HUES6 (cell line): ENCODE measurements around the gene CIDEA.
A peak's percentile ranks its signal among the peaks of the same experiment; 100 is the strongest.

Source experiments
- H3K27ac ChIP-seq: 2 replicates; pipeline ENCODE4 v1.7.0; 2013; ENCODE audit warnings: low read depth, mild to moderate bottlenecking, low read length, inconsistent platforms
- H3K27me3 ChIP-seq: 2 replicates; pipeline ENCODE4 v1.6.1; 2013; ENCODE audit warnings: low read length; ENCODE audit not compliant: control insufficient read depth, insufficient read depth
- H3K36me3 ChIP-seq: 2 replicates; pipeline ENCODE4 v1.6.1; 2013; ENCODE audit warnings: low read length; ENCODE audit not compliant: control insufficient read depth, insufficient read depth
- H3K4me1 ChIP-seq: 2 replicates; pipeline ENCODE4 v1.6.1; 2013; ENCODE audit warnings: low read length; ENCODE audit not compliant: control insufficient read depth, insufficient read depth
- H3K4me3 ChIP-seq: 2 replicates; pipeline ENCODE4 v1.5.1; 2013; ENCODE audit warnings: low read depth, low read length
- H3K9ac ChIP-seq: one replicate; pipeline ENCODE4 v1.6.1; 2013; ENCODE audit warnings: mild to moderate bottlenecking, low read length
- H3K9me3 ChIP-seq: 2 replicates; pipeline ENCODE4 v1.6.1; 2013; ENCODE audit warnings: low read depth, low read length; ENCODE audit not compliant: control insufficient read depth, insufficient read depth

Gene CIDEA

DNA sequence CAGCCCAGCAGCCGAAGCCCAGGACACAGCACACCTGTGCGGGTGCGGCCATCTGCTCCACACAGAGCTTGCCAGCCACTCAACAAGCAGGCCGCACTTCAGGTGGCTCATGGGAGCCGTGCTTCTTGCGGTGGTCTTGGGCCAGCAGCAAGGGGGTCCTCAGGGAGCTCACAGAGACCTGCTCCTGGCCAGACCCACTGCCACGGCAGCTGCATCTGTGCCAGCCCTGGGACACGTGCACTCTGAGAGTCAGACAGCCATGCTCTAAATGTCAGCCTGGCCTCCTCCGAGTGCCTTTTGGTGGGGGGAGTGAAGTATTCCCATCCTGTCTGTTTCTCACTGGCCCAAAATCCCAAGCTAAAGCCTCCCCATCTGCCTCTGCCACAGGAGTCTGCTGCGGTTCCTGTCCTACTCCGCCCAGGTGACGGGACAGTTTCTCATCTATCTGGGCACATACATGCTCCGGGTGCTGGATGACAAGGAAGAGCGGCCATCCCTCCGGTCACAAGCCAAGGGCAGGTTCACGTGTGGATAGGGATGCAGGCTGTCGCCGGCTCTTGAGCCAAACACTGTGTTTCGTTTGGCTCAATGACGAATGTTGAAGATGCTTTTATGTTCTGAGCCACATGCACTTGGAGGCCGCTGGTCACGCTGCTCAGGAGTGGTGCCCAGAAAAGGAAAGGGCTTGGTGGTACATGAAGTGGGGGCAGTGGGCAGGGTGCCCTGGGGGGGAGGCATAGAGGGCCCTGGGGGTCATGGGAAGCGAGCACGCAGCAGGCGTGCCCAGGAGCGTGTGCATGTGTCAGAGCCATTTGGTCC is 22.8 kb downstream of the CIDEA start:
- Histone ChIP-seq H3K36me3 (no peaks in the 10 kb centered on the region), H3K9ac (no peak overlapping the region), H3K9me3 (no peaks in the 10 kb centered on the region), H3K4me1 (peaks cover 29% of the 10 kb centered on the region), H3K4me3 (no peak overlapping the region), H3K27me3 (no peaks in the 10 kb centered on the region), H3K27ac (no peak overlapping the region)

DNA sequence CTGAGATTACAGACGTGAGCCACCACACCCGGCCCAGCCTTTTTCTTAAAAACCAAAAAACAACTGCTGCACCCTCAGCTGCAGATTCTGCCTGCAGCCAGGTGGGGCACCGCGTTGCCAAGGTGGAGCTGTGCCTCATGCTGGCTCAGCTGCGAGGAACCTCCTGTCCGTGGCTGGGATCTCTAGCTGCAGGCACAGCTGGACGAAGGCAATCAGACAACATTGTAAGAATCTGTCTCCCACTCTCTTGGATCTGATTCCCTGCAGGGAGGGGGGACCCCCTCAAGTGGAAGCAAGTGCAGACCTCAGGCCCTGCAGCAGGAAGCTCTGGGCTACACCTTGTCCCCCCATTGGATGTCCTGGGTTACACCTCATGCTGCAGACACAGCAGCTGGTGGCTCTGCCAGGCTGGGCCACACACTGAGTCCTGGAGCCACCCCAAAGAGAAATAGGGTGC is 24.1 kb downstream of the CIDEA start:
- peak overlapping the region; percentile 89; the same call in 1 of the 2 replicates for H3K27ac ChIP-seq
- peak overlapping the region; percentile 87 for H3K9ac ChIP-seq

DNA sequence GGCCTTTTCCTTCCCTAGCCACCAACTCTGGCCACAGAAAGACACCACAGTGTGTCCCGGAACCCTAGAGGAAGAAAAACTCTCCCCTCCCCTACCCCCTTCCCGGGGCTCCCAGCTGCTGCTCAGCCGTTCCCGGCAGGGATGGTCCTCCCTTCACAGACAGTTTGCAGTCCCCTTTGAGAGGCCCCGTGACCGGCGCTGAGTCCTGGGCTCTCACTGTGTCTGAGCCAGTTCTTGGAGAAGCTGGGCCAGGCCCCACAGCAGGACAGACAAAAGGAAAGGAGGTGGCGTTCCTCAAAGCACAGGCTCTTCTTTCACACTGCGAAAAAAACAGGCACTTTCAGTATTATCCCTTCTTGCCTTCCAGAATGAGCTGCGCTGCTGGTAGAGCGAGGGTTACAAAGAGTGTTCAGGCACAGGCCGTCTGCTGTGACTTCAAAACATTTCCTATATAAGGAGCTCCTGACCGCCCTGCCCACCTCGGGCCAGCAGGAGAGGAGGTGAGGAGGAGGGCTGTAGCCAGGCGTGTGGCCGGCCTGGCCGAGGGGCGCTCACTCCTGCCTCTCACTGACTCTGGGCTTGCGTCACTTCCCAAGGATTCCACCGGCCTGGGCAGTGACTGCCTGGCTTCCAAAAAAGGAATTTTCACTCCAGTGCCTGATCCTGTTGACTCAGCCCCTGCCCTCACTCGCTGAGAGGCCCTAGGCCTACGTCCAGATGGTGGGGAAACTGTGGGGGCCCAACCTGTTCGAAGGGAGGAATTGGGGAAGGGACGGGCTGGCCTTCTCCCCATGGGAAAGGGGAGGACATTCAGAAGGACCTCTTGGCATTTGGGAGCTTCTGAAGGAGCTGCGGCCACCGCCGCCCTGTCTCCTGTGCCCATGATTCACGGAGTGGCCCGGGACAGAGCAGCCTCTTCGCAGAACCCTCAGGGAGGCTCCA is 24.9 kb downstream of the CIDEA start:
- Histone ChIP-seq H3K9me3 (no peaks in the 10 kb centered on the region), H3K4me3 (peak overlapping the region; percentile 30; the same call in 1 of the 2 replicates), H3K27me3 (no peaks in the 10 kb centered on the region), H3K27ac (peak overlapping the region; percentile 89), H3K36me3 (no peaks in the 10 kb centered on the region), H3K9ac (peak overlapping the region; percentile 87), H3K4me1 (peaks cover 23% of the 10 kb centered on the region)

More for the DNA sequence above, 24.1 kb downstream of the CIDEA start:
- no peak overlapping the region for H3K4me3 ChIP-seq
- H3K27me3 ChIP-seq = no peaks in the 10 kb centered on the region
- H3K36me3 ChIP-seq = no peaks in the 10 kb centered on the region
- peaks cover 29% of the 10 kb centered on the region for H3K4me1 ChIP-seq
- no peaks in the 10 kb centered on the region for H3K9me3 ChIP-seq

DNA sequence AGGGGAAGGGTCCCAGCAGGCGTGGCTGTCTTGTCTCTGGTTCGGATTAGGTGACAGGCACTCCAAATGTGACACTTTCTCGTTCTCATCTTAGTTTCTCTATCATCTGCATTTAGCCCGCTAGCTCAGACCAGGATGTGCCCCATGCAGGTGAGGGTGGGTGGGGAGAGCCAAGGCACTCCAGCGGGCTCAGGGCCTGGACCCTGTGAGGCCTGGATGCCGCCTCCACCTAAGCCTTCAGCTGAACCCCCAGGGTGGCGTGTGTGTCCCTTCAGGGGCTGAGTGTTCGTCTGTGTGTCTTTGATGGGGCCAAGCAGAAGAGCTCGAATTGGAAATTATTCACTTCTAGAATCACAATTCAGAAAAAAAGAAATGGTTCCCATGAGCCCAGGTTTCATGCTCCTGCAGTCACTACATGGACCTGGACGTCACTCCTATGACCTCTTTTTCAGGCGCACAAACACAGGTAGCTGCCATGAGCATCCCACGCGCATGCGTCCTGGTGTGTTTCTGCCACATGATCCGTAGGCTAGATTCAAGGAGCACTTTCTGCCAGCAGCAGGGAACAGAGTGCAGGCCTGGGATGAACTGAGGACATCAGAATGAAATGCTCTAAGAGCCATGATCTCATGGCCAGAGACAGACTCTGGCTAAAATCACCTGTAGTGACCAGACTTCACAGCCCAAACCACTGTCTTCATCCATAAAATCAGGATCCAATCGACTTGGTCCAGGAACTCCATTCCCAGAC is 25.8 kb downstream of the CIDEA start:
- H3K4me3 ChIP-seq = no peak overlapping the region
- no peaks in the 10 kb centered on the region for H3K9me3 ChIP-seq
- H3K4me1 ChIP-seq = peaks cover 22% of the 10 kb centered on the region
- H3K27ac ChIP-seq = peak overlapping the region; percentile 89; the same call in 1 of the 2 replicates
- H3K27me3 ChIP-seq = no peaks in the 10 kb centered on the region
- H3K9ac ChIP-seq = peak overlapping the region; percentile 87
- no peaks in the 10 kb centered on the region for H3K36me3 ChIP-seq

DNA sequence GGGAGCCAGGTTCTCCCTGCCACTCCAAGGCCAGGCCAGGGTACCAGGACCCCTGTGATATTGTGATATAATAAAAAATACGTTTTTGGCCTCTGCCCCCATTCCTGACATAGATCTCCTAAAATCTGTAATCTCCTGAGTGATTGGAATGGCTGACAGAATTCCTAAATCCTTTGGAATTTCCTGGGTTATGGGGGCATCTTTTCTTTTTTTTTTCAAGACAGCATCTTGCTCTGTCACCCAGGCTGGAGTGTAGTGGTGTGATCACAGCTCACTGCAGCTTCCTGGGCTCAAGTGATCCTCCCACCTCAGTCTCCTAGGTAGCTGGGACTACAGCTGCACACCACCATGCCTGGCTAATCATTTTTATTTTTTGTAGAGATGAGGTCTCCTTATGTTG is 27.7 kb downstream of the CIDEA start:
- no peak overlapping the region for H3K27ac ChIP-seq
- H3K9ac ChIP-seq = no peak overlapping the region
- peaks cover 22% of the 10 kb centered on the region for H3K4me1 ChIP-seq

DNA sequence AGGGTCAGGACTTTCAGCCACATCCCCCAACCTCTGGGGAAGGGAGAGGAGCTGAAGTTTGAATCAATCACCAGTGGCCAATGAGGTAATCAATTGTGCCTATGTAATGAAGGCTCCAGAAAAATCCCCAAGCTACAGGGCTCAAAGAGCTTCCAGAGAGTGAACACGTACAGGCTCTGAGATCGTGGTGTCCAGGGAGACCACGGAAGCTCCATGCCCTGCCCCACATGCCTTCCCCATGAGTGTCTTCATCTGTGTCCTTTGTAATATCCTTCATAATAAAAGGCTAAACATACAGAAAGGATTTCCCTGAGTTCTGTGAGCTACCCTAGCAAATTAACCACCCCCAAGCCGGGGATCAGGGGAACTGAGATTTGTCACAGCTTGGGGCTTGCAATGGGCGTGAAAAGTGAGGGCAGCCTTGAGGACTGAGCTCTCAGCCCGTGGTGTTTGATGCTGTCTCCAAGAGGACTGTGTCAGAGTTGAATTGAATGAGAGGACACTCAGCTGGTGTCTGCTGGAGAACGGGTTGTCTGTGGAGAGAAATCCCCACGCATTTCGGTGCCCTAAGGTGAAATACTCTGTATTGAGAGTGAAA is 28.4 kb downstream of the CIDEA start:
- H3K4me3 ChIP-seq = no peak overlapping the region
- H3K36me3 ChIP-seq = no peaks in the 10 kb centered on the region
- no peak overlapping the region for H3K27ac ChIP-seq
- H3K27me3 ChIP-seq = peaks cover 15% of the 10 kb centered on the region
- H3K9ac ChIP-seq = no peak overlapping the region
- no peaks in the 10 kb centered on the region for H3K9me3 ChIP-seq
- peaks cover 26% of the 10 kb centered on the region for H3K4me1 ChIP-seq

More for the DNA sequence above, 27.7 kb downstream of the CIDEA start:
- H3K36me3 ChIP-seq = no peaks in the 10 kb centered on the region
- H3K27me3 ChIP-seq = peaks cover 8% of the 10 kb centered on the region
- no peaks in the 10 kb centered on the region for H3K9me3 ChIP-seq
- H3K4me3 ChIP-seq = no peak overlapping the region

DNA sequence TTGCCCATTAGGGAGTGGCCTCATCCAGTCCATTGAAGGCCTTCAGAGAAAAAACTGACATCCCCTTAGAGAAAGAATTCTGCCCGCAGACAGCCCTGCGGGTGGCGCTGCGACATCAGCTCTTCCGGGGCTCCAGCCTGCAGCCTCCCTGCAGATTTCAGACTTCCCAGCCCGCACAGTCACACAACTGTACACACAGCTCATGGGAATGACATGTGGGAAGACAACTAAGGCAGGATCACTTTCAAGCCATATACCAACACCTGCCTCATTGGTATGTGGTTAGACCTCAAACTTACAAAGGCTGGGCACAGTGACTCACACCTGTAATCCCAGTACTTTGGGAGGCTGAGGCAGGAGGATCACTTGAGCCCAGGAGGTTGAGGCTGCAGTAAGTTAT is 29.1 kb downstream of the CIDEA start:
- Histone ChIP-seq H3K36me3 (no peaks in the 10 kb centered on the region), H3K4me1 (peaks cover 29% of the 10 kb centered on the region), H3K4me3 (no peak overlapping the region), H3K27me3 (peaks cover 22% of the 10 kb centered on the region), H3K9ac (no peak overlapping the region), H3K27ac (no peak overlapping the region), H3K9me3 (no peaks in the 10 kb centered on the region)

DNA sequence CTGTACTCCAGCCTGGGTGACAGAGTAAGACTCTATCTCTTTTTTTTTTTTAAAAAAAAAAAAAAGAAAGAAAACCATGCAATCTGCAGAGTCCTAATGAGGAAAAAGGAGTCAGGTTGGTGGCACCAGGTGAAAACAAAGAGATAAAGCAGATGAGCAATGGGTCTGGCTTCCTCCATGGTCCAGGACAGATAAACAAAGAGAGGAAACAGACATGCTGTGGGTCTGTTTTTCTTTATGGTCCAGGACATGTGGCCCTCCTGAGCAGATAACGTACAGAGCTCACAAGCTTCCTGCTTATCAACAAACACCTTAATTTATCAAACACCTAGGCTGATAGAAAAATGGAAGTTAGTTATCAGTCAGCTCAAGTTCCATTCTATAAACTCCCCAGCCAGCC is 29.5 kb downstream of the CIDEA start:
- Histone ChIP-seq H3K4me1 (peaks cover 29% of the 10 kb centered on the region), H3K27ac (no peak overlapping the region), H3K27me3 (peaks cover 26% of the 10 kb centered on the region), H3K9me3 (no peaks in the 10 kb centered on the region), H3K36me3 (no peaks in the 10 kb centered on the region), H3K9ac (no peak overlapping the region), H3K4me3 (no peak overlapping the region)

DNA sequence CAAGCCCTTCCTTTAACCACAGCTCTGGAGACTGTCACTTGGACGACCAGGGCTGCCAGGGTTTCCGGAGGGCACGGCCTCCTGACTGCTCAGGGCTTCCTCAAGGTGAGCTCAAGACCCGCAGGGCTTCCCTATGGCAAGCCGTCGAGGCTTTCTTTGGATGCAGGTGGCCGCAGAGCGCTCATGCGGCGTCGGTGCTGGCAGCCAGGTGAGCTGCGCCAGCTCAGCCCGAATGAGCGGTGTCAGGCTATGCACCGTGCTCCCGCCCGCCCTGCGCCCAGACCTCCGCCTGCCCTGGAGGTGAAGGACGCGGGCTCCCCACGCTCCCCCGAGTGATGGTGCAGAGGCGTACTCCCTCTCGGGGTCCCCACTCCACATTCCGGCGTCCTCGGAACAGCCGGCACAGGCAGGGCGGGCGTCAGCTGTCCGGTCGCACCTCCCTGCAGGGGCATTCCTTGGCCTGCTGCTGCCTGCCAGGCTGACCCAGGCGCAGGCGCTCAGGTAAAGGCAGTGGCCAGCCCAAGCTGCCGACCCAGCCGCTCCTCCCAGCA is 33.0 kb downstream of the CIDEA start:
- Histone ChIP-seq H3K9ac (peak overlapping the region; percentile 68), H3K4me1 (peaks cover 22% of the 10 kb centered on the region)

More for the DNA sequence above, 33.0 kb downstream of the CIDEA start:
- Histone ChIP-seq H3K4me3 (peak overlapping the region; percentile 88), H3K27ac (no peak overlapping the region), H3K36me3 (no peaks in the 10 kb centered on the region), H3K27me3 (peaks cover 35% of the 10 kb centered on the region), H3K9me3 (no peaks in the 10 kb centered on the region)
